HCT116 (cell line): Measurements from ENCODE around the gene ITPR1. TPM values are rescaled to one million over a fixed set of nuclear protein-coding genes. Genes with fewer than 3 reads are reported as not detected.

Experiments used
- ATAC-seq: fragments of 200-7000 bp; cut with Tn5 transposase; 2 replicates; pipeline ENCODE4 v1.9.1; 2020; ENCODE audit warnings: mild to moderate bottlenecking, moderate library complexity
- BruUV-seq: library from RNA; stranded (reverse); fragments of 400-500 nt; replicated peaks from 2 replicates; lab custom pipeline; 2021; lab: Mats Ljungman, UMichigan
- CTCF ChIA-PET: fragments of 300-600 bp; sonication (Branson Sonifier 250); formaldehyde crosslinking; loops from one replicate; lab custom pipeline; 2021; ENCODE audit warnings: antibody characterized with exemption; lab: Charles Lee
- POLR2A ChIA-PET: fragments of 300-600, 350-600 bp; sonication (Branson Sonifier 250); formaldehyde crosslinking; loops from one replicate; lab custom pipeline; 2021; ENCODE audit warnings: antibody characterized with exemption; lab: Charles Lee
- RAD21 ChIA-PET, 2 experiments: fragments of 300-600 bp; sonication (Branson Sonifier 250); formaldehyde crosslinking; loops; one replicate each; lab custom pipeline; 2023; ENCODE audit warnings: low total read pairs in 2 of 2; ENCODE audit not compliant: uncharacterized antibody in 2 of 2, unreplicated experiment in 2 of 2, low non-redundant PET in 1 of 2; lab: Charles Lee
- DNase-seq: peaks from one replicate; pipeline ENCODE4 v3.0.0-alpha.2; 2010; ENCODE audit warnings: low read depth, low spot score
- H2AFZ ChIP-seq: fragments of 200-600 bp; shearing (Covaris generic), sonication (generic); 2 replicates; pipeline ENCODE4 v1.6.1; 2017; ENCODE audit warnings: low read depth, mixed run types, mixed read lengths, antibody characterized with exemption, low read length; ENCODE audit not compliant: poor library complexity, severe bottlenecking
- H3K27ac ChIP-seq: 2 replicates; pipeline ENCODE4 v1.5.1; 2012; ENCODE audit warnings: low read depth, low read length
- H3K27me3 ChIP-seq: fragments of 200-600 bp; sonication (generic); 2 replicates; pipeline ENCODE4 v1.6.1; 2016; ENCODE audit warnings: mixed run types, low read length, mixed read lengths; ENCODE audit not compliant: insufficient read depth
- H3K36me3 ChIP-seq, 2 experiments: fragments of 200-500 bp in 1 of 2; fragments of 200-600 bp in 1 of 2; sonication (Bioruptor generic) in 1 of 2; sonication (generic) in 1 of 2; 2 replicates each; pipeline versions ENCODE4 v1.5.1 to v1.6.1; 2014 to 2016; ENCODE audit warnings: low read length in 2 of 2, inconsistent platforms in 1 of 2, mixed read lengths in 1 of 2, mixed run types in 1 of 2; ENCODE audit not compliant: insufficient read depth in 2 of 2, control insufficient read depth in 1 of 2
- H3K4me1 ChIP-seq, 2 experiments: fragments of 200-600 bp in 1 of 2; sonication (generic) in 1 of 2; 2 replicates each; pipeline versions ENCODE4 v1.5.1 to v1.6.1; 2012 to 2017; ENCODE audit warnings: low read length in 2 of 2, inconsistent platforms in 1 of 2, mild to moderate bottlenecking in 1 of 2, mixed read lengths in 1 of 2, mixed run types in 1 of 2, moderate library complexity in 1 of 2; ENCODE audit not compliant: insufficient read depth in 2 of 2, control insufficient read depth in 1 of 2
- H3K4me2 ChIP-seq: fragments of 200-600 bp; sonication (generic); 2 replicates; pipeline ENCODE4 v1.6.1; 2017; ENCODE audit warnings: mixed run types, low read length, mixed read lengths
- H3K4me3 ChIP-seq, 2 experiments: fragments of 200-600 bp in 1 of 2; sonication (generic) in 1 of 2; replicated peaks in 1 of 2; 2 replicates each; pipeline ENCODE4 v1.5.1; 2011 to 2016; ENCODE audit warnings: low read length in 2 of 2, control low read depth in 1 of 2, low read depth in 1 of 2, mild to moderate bottlenecking in 1 of 2, mixed read lengths in 1 of 2, mixed run types in 1 of 2
- H3K79me2 ChIP-seq: fragments of 200-600 bp; sonication (generic); 2 replicates; pipeline ENCODE4 v1.6.1; 2017; ENCODE audit warnings: mild to moderate bottlenecking, mixed run types, low read length, moderate library complexity, mixed read lengths; ENCODE audit not compliant: insufficient read depth
- H3K9ac ChIP-seq: fragments of 200-600 bp; sonication (generic); 2 replicates; pipeline ENCODE4 v1.6.1; 2016; ENCODE audit warnings: low read length, mixed read lengths
- H3K9me2 ChIP-seq: fragments of 200-600 bp; sonication (generic), shearing (Covaris generic); 2 replicates; pipeline ENCODE4 v1.6.1; 2017; ENCODE audit warnings: mixed run types, mild to moderate bottlenecking, moderate library complexity; ENCODE audit not compliant: insufficient read depth
- H3K9me3 ChIP-seq, 2 experiments: fragments of 200-500 bp in 1 of 2; fragments of 200-600 bp in 1 of 2; sonication (Bioruptor generic) in 1 of 2; sonication (generic) in 1 of 2; 2 replicates each; pipeline ENCODE4 v1.6.1; 2014 to 2017; ENCODE audit warnings: low read length in 2 of 2, mixed read lengths in 2 of 2, inconsistent platforms in 1 of 2, low read depth in 1 of 2, mild to moderate bottlenecking in 1 of 2, mixed run types in 1 of 2, moderate library complexity in 1 of 2; ENCODE audit not compliant: control insufficient read depth in 1 of 2, insufficient read depth in 1 of 2
- H4K20me1 ChIP-seq: fragments of 200-600 bp; sonication (generic), shearing (Covaris generic); 2 replicates; pipeline ENCODE4 v1.6.1; 2017; ENCODE audit warnings: mixed run types, mild to moderate bottlenecking, moderate library complexity; ENCODE audit not compliant: insufficient read depth
- ATF3 ChIP-seq: IDR thresholded peaks from 2 replicates; pipeline ENCODE4 v1.6.1; 2012
- CBX3 ChIP-seq: IDR thresholded peaks from 2 replicates; pipeline ENCODE4 v1.6.1; 2012; ENCODE audit warnings: low read depth
- CTCF ChIP-seq, 3 experiments: fragments of 200-600 bp in 1 of 3; sonication (generic) in 1 of 3; IDR thresholded peaks in 2 of 3; conservative IDR thresholded peaks in 1 of 3; 2 replicates each; pipeline ENCODE4 v1.5.1; 2012 to 2017; ENCODE audit warnings: low read depth in 2 of 3, low read length in 2 of 3, antibody characterized with exemption in 1 of 3, borderline replicate concordance in 1 of 3, control low read depth in 1 of 3, mild to moderate bottlenecking in 1 of 3, mixed read lengths in 1 of 3, mixed run types in 1 of 3, moderate library complexity in 1 of 3; ENCODE audit not compliant: insufficient read depth in 1 of 3
- EGR1 ChIP-seq: IDR thresholded peaks from 2 replicates; pipeline ENCODE4 v1.6.1; 2012; ENCODE audit warnings: low read depth
- EZH2 ChIP-seq: fragments of 200-600 bp; sonication (generic); IDR thresholded peaks from 2 replicates; pipeline ENCODE4 v1.6.1; 2017; ENCODE audit warnings: antibody characterized with exemption, mixed run types
- JUND ChIP-seq: IDR thresholded peaks from 2 replicates; pipeline ENCODE4 v1.6.1; 2012
- POLR2A ChIP-seq: IDR thresholded peaks from 2 replicates; pipeline ENCODE4 v1.7.0; 2011; ENCODE audit warnings: borderline replicate concordance; ENCODE audit not compliant: insufficient read depth, insufficient read length; ENCODE audit errors: extremely low read depth
- POLR2AphosphoS5 ChIP-seq: IDR thresholded peaks from 2 replicates; pipeline ENCODE4 v1.6.1; 2011; ENCODE audit warnings: mild to moderate bottlenecking, low read depth, low read length, moderate library complexity
- REST ChIP-seq: IDR thresholded peaks from 2 replicates; pipeline ENCODE4 v1.6.1; 2012; ENCODE audit warnings: low read depth
- SIN3A ChIP-seq: IDR thresholded peaks from 2 replicates; pipeline ENCODE4 v1.6.1; 2012; ENCODE audit warnings: low read depth
- SP1 ChIP-seq: IDR thresholded peaks from 2 replicates; pipeline ENCODE4 v1.6.1; 2012; ENCODE audit warnings: low read depth
- SRF ChIP-seq: IDR thresholded peaks from 2 replicates; pipeline ENCODE4 v1.6.1; 2012; ENCODE audit warnings: low read depth
- TCF7L2 ChIP-seq: IDR thresholded peaks from 2 replicates; pipeline ENCODE4 v1.7.0; 2011; ENCODE audit warnings: borderline replicate concordance, inconsistent platforms; ENCODE audit not compliant: insufficient read depth, insufficient read length; ENCODE audit errors: extremely low read depth
- YY1 ChIP-seq: IDR thresholded peaks from 2 replicates; pipeline ENCODE4 v1.6.1; 2011; ENCODE audit warnings: low read length, low read depth, moderate library complexity, mild to moderate bottlenecking; ENCODE audit not compliant: insufficient replicate concordance; ENCODE audit errors: extremely low read depth
- ZBTB33 ChIP-seq: IDR thresholded peaks from 2 replicates; pipeline ENCODE4 v1.6.1; 2011; ENCODE audit warnings: mild to moderate bottlenecking, low read length, moderate library complexity; ENCODE audit not compliant: insufficient replicate concordance; ENCODE audit errors: extremely low read depth
- ZNF274 ChIP-seq: fragments of 200-500 bp; sonication (Bioruptor generic); IDR thresholded peaks from 2 replicates; pipeline ENCODE4 v1.6.1; 2014; ENCODE audit warnings: mild to moderate bottlenecking, low read depth, low read length, inconsistent platforms
- intact Hi-C: fragments of 100-400 bp; cut with micrococcal nuclease; formaldehyde crosslinking; loops from 2 replicates; pipeline ENCODE4 v1.10.0; 2022
- total RNA-seq: library from RNA; stranded (reverse); gene quantifications from one replicate; pipeline ENCODE4 v1.2.1, GENCODE V29; 2021; ENCODE audit not compliant: unreplicated experiment

ITPR1 gene
- total RNA-seq, 1 experiment from 2014 or later, result 9.2 TPM

GRCh38 chr3:4685673-4686345, 192.7 kb downstream of the ITPR1 start:
- no TSS peak for BruUV-seq
- ChIA-PET CTCF (no interaction called here), POLR2A (no interaction called here), RAD21 (no interaction called here)
- no peak for TF ChIP-seq SP1
- TF ChIP-seq ATF3, result no peak
- no peak for TF ChIP-seq SRF
- TF ChIP-seq POLR2A, result no peak
- no peak for TF ChIP-seq EGR1
- TF ChIP-seq TCF7L2, result no peak
- TF ChIP-seq POLR2AphosphoS5, result no peak
- no peak for TF ChIP-seq ZBTB33
- no peak for TF ChIP-seq CTCF (IDR thresholded peaks at IDR 0.05 in 2 of 3, conservative IDR thresholded peaks at IDR 0.05 in 1 of 3; ENCODE audit: borderline replicate concordance in 1 of 3, insufficient read depth in 1 of 3, low read depth in 2 of 3, low read length in 2 of 3)
- no peak for TF ChIP-seq YY1
- no peak for TF ChIP-seq REST
- no peak for TF ChIP-seq EZH2
- TF ChIP-seq JUND, result no peak
- no peak for TF ChIP-seq SIN3A
- TF ChIP-seq ZNF274, result no peak
- no peak for TF ChIP-seq CBX3
- DNase-seq (no peak), ATAC-seq (no peak)
- H3K9me3 ChIP-seq, result no peaks in the 10 kb centered on the region; a peak in 1 of 4 replicates
- no peaks in the 10 kb centered on the region for H3K9me2 ChIP-seq
- no peaks in the 10 kb centered on the region for H3K79me2 ChIP-seq
- H3K4me2 ChIP-seq, result no peak overlapping the region
- H4K20me1 ChIP-seq, result no peaks in the 10 kb centered on the region
- no peak overlapping the region for H2AFZ ChIP-seq
- H3K9ac ChIP-seq, result no peak overlapping the region
- H3K27ac ChIP-seq, result no peak overlapping the region
- no peaks in the 10 kb centered on the region for H3K36me3 ChIP-seq
- no peak overlapping the region for H3K4me3 ChIP-seq
- no peaks in the 10 kb centered on the region for H3K4me1 ChIP-seq
- intact Hi-C loops, result no loop called here
- no peaks in the 10 kb centered on the region for H3K27me3 ChIP-seq
